ENCODE results near the gene ZNF362.

Gene ZNF362

GRCh38 chr1:33346927-33347649, 90.8 kb downstream of the ZNF362 start:
- DNase-seq (ENCODE audit: low read depth in 2 of 2) = no peak

- no peak for DNase-seq (ENCODE audit: low read depth in 2 of 2)
Measured at GRCh38 chr1:33347650-33347992, 91.3 kb downstream of the ZNF362 start.

GRCh38 chr1:33348194-33348593, 91.9 kb downstream of the ZNF362 start:
- no peak for DNase-seq (ENCODE audit: low read depth in 2 of 2)

GRCh38 chr1:33348676-33349080, 92.4 kb downstream of the ZNF362 start:
- DNase-seq (ENCODE audit: low read depth in 2 of 2) = peak; percentile 25 to 29

- peak in 1 of 2 donors; percentile 33 for DNase-seq (ENCODE audit: low read depth in 2 of 2)
Measured at GRCh38 chr1:33349081-33349759, 92.9 kb downstream of the ZNF362 start.

GRCh38 chr1:33349778-33350610, 93.7 kb downstream of the ZNF362 start:
- peak; percentile 67 to 74 for DNase-seq (ENCODE audit: low read depth in 2 of 2)

All from stimulated activated CD4-positive, alpha-beta T cell treated with anti-CD3 and anti-CD28 coated beads, Interleukin-1b, Interleukin-23, amount 100 ng/mL, for 4 hours (primary cell).